DMS114 treated with DMSO at 0.1 percent for 48 hours (cell line): Measurements from ENCODE around the gene ZBTB7B.

Source experiments
- DNase-seq: peaks from one replicate; lab custom pipeline; 2025; ENCODE audit not compliant: unreplicated experiment; lab: John Stamatoyannopoulos, UW

Gene ZBTB7B

DNA sequence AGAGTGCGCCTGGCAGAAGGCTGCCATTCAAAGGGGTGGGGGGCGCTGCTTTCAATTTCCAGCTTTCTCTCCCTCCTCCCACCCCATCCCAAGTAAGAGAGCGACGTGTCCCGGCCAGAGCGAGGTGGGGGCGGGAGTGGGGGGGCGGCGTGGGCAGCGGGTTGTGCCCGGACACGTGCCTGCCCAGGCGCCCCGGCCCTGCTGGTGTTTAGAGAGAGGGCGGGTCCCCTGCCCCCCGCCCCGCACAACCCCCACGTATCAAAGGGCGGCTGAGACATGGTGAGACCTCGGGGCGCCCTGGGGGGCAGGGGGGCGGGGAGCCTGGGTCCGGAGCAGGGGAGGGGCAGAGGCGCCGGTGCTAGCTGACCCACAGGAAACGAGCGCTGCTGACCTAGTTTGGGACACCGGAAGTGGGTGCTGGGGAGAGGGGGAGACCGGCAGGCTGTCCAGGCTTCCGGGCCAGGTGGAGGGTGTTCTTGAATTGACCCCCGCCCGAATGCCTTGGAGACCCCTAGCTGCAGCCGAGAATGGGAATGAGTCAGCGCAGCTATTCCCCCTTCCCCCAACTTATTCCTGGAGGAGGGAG, 1.3 kb downstream of the ZBTB7B start:
- peak; percentile 37 for DNase-seq

DNA sequence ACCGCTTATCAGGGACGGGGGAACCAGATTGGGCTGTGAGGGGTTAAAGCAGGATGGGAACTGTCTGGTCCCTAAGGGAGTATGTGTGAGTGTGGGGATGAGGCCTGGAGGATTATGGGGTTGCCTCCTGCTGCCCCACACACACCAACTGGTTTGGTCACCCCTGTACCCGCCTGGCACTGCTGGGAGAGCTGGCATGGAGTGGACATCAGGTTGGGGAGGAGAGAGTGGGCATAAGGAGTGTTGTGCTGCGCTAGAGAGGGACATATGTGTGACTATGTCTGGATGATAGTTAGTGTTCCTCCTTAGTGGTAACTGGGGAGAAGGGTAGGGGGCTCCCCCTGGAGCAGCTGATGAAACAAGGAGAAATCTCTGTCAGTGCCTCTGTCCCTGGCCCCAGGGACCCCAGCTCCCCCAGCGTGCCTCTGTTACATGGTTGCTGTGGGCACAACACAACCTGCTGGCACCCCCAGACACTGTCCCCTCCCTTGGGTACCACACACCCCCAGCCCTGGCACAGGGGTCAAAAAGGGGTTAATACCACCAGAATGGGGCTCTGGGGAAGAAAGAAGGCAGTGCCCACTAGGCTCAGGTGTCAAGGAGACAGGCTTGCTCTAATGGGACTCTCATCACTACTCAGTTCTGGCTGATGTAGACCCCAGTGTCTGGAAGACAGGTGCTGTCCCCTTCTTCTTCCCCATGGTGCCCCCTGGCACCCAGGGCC, 1.9 kb downstream of the ZBTB7B start:
- DNase-seq, result no peak

DNA sequence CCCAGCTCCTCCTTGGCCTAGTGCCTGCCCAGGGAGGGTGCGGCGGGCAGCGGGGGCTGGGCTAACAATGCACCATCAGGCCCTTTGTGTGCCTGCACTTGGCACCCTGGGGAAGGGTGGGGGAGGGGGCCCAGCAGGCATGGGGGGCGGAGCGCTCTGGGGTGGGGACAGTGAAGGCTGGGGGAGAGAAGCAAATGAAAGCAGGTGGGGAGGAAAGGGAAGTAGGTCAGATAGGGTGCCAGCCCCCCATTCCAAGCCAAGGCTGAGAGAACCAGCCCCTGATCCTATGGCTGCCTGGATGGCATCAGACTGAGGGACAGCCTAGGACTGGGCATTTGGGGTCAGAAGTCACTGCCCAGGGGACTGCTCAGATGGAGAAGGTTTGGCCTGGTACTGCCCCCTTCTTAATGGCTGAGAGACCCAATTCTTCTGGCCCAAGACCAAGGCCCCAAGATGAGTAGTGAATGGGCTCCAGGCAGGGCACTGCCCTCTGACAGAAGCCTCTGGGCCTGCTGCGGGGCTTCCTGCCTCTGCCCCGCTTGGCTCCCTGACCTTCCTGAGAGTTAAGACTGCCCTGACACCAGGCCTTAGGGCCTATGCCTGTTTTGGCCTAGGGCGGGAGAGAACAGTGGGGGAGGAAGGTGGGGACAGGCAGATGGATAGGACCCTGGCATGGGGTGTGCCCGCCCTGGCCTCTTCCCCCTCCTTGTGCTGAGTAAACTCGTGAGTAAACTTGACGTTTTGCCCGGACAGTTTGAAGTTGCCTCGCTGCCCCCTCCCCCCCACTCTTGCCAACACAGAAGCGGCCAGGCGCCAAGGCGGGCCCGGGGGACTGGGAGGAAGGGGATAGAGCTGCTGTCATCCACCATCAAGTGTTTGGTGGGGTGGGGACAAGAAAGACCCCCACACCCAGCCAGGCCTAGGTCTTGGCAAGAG, 2.7 kb downstream of the ZBTB7B start:
- DNase-seq, result no peak

GRCh38 chr1:155006601-155007101, 4.0 kb downstream of the ZBTB7B start:
- DNase-seq, result peak; percentile 80

- DNase-seq, result no peak
Observed at GRCh38 chr1:155007251-155007828, 4.7 kb downstream of the ZBTB7B start.

DNA sequence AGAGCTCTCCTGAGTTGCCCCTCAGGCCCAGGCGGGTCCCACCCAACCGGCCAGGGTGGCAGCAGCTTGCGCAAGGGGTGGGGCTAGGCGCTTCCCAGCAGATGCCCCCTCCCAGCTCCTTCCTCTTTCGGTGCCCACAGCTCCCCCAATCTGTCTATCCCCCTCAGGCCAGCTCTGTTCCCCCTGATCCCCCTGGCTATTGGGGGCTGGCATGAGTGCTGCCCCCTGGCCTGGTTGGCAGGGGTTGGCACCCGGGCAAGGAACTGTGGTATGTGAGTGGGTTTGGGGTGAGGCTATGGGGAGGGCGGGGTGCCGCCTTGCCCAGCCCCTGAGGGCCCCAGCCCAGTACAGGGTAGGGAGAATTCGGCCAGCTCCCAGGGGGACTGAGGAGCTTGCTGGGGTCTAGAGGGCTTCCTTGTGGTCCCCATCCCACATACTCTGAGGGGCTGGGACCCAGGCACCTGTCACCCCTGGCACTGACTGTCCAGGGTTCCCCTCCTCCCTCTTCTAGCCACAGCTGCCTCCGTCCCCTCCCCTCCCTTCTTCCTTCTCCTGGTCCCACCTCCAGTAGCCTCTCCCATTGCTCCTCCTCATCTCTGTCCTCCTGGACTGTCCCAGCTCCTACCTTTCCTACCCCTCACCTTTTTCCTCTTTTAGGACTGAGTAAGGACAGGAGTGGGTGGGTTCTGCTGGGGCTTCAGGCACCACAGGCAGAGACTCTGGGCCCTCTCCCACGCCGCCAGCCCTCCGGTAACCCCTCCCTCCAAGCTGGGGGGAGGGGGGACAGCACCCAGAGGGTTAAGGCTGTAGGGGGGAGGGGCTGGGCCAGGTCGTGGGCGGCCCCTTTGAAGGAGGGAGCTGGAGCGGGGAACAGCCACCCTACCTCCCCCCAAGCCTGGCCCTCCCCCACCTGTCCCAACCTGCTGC, 5.7 kb downstream of the ZBTB7B start:
- DNase-seq, result no peak

GRCh38 chr1:155009221-155009711, 6.7 kb downstream of the ZBTB7B start:
- DNase-seq, result no peak

DNA sequence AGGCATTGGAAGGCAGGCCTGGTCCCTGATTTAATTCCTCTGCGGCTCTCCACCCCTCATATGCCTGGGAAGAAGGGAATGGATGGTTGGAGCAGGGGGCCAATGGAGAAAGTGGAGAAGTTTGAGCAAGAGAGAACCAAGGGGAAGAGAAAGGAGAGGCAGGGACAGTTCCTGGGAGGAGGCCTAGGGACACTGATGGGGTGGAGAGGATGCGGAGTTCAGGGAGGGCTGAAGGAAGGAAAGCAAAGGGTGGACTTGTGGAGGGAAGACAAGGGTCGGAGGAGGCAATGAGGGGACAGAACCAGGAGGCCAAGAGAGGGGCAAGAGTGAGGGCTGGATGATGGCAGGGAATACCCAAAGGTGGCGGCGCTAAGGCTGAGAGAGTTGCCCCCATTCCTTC, 7.1 kb downstream of the ZBTB7B start:
- no peak for DNase-seq

DNA sequence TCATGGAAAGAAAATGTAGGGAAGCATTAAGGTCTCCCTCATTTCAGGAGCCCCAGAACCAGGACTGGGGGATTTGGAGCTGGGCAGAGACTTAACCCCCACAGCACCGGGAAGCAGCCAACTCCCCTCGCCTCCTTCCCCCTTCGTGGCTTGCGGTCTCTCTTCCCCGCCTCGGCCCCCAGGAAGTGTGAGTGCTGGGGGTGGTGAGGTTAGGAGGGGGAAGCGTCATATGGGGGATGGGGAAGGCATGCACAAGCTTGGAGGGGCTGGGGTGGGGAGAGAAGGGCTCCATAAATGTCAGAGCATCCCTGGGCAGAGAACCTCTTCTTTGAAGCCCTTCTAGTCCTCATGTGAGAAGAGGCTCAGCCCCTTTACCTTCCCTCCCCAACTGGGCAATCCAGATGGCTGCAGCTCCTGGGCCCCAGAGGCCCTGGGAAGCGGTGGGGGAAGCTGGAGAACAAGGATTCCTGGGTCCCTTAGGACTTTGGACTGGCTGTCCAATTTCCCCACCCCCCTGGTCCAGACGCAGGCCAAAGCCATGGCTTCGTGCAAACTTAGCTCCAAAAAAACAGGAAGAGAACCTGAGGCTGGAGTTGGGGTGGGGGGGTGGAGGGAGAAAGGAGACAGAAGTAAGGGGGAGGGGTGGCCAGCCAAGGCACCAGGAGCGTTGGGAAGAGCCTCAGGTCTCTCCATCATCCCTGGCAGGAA, 7.8 kb downstream of the ZBTB7B start:
- no peak for DNase-seq

DNA sequence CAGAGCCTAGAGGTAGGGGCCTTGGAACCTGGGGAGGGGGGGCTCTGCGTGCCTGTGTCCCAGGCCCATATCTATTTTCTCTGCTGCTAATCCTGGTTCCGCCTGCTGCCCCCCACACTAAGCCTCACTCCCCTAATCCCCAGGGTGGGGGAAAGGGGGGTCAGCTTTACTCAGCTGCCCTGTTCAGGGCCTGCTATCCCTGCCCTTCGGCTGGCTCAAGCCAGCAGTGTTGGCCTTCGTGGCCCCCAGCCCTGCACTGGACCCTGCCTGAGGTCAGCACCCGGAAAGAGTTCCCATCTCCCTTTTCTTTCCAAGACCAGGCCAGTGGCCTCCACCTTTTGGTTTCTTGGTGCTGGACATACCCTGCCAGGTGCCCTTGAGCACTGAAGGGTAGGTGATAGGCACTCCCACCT, 8.4 kb downstream of the ZBTB7B start:
- no peak for DNase-seq

GRCh38 chr1:155011437-155012025, 8.9 kb downstream of the ZBTB7B start:
- no peak for DNase-seq

GRCh38 chr1:155012026-155012546, 9.5 kb downstream of the ZBTB7B start:
- no peak for DNase-seq

DNA sequence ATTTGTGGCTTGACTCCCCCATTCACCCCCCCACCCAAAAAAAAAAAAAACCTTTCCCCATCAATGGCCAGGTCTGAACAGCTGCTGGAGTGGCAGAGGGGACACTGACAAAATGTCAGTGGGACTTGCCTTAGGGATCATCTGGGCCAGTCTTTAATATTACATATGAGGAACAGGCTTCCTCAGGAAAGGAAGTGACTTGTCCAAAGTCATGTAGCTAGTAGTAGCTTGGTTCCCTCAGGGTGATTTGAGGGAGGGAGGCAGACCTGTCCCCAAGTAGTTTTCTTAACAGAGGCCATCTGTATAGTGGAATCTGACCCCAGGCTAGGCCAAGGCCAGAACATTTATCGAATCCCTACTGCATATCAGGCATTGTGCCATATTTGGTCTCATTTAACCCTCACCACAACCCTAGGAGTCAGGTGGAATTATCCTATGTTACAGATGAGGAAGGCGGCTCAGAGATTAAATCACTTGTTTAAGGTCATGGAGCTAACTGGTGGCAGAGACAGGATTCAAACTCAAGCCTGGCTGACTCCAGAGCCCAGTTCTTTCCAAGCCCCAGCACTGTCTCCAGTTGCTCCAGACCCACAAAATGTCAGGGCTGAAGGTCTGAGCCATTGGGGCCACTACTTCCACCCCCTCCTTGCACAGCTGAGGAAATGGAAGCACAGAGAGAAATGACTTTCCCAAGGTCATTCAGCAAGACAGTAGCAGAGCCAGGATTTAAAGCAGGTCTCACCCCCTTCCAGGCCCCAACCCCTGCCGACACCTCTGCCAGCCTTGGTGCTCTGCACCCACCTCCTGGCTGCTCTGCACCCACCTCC, 10.4 kb downstream of the ZBTB7B start:
- DNase-seq, result no peak

- DNase-seq, result no peak
Observed at GRCh38 chr1:155013632-155014031, 11.0 kb downstream of the ZBTB7B start.

- no peak for DNase-seq
Observed at GRCh38 chr1:155014709-155015508, 12.3 kb downstream of the ZBTB7B start.

GRCh38 chr1:155015527-155016230, 13.1 kb downstream of the ZBTB7B start:
- no peak for DNase-seq
